ENCODE measurements around the gene BDH1.
"Not testable (repeated sequence)": the region's sequence is repeated elsewhere in the genome, so short reads cannot be mapped to it uniquely, and the experiment has no call there.

- TF ChIP-seq CHD2 (IDR thresholded peaks at IDR 0.05; ENCODE audit: low read length, partially characterized antibody); MEF2A (IDR thresholded peaks at IDR 0.05; ENCODE audit: borderline replicate concordance, low read depth); GABPA (IDR thresholded peaks at IDR 0.05; ENCODE audit: low read depth); CTCF (IDR thresholded peaks at IDR 0.05); RXRA (IDR thresholded peaks at IDR 0.05; ENCODE audit: borderline replicate concordance, low read depth); FOSL2 (IDR thresholded peaks at IDR 0.05; ENCODE audit: borderline replicate concordance, low read depth): not testable (repeated sequence)
Measured at GRCh38 chr3:197516890-197517606, 38.7 kb downstream of the BDH1 start.

Data from SK-N-SH (cell line).